KOPT-K1 (cell line): ENCODE results near the gene SH3BGRL.
A peak's percentile ranks its signal among the peaks of the same experiment; 100 is the strongest.

Experiments
- H3K27ac ChIP-seq: fragments of 200-600 bp; sonication (generic); 2 replicates; pipeline ENCODE4 v1.5.1; 2016; ENCODE audit warnings: antibody characterized with exemption, mild to moderate bottlenecking, low read depth, low read length; ENCODE audit not compliant: poor library complexity, severe bottlenecking
- H3K36me3 ChIP-seq: fragments of 200-600 bp; sonication (generic); 2 replicates; pipeline ENCODE4 v1.5.1; 2017; ENCODE audit warnings: antibody characterized with exemption, mild to moderate bottlenecking, low read length, moderate library complexity; ENCODE audit not compliant: insufficient read depth
- H3K9me3 ChIP-seq: fragments of 200-600 bp; sonication (generic); 2 replicates; pipeline ENCODE4 v1.5.1; 2017; ENCODE audit warnings: antibody characterized with exemption, low read length, mild to moderate bottlenecking; ENCODE audit not compliant: insufficient read depth, poor library complexity, severe bottlenecking

The SH3BGRL gene

GRCh38 chrX:81201671-81202455, at the start of gene SH3BGRL, which contains the start of gene HMGN5:
Gene SH3BGRL (plus strand): TSS chrX:81202102. CDS start chrX:81202201, 99 bp downstream.
Gene HMGN5 (minus strand): TSS chrX:81201913. CDS start chrX:81121549, 80,364 bp downstream.
- H3K27ac ChIP-seq = peak within 1 kb of the TSS; percentile 90

GRCh38 chrX:81168391-81168790, 33.5 kb upstream of the SH3BGRL start:
- no peaks in the 10 kb centered on the region for H3K36me3 ChIP-seq
- no peaks in the 10 kb centered on the region for H3K9me3 ChIP-seq

More at GRCh38 chrX:81201671-81202455, at the start of gene SH3BGRL, which contains the start of gene HMGN5:
- Histone ChIP-seq H3K9me3 (no peaks in the 10 kb centered on the region), H3K36me3 (no peaks in the 10 kb centered on the region)

DNA sequence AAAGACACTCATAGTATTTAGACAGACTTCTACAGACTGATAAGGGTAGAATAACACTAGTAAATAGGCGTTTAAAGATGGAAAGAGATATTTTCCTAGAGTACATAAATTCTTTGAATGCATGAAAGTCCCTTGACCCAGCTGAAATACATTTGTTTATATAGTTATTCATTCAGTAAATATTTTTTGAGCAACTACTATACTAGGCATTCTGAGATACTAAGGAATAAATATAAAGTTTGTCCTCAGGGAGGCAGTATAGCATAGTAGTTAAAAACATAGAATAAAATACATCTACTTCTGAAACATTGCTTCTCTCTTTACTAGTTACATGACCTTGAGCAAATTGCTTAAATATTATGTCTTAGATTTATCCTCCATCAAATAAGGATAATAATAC, 27.6 kb upstream of the SH3BGRL start:
- no peaks in the 10 kb centered on the region for H3K9me3 ChIP-seq
- H3K27ac ChIP-seq = no peak overlapping the region

More at GRCh38 chrX:81168391-81168790, 33.5 kb upstream of the SH3BGRL start:
- H3K27ac ChIP-seq = no peak overlapping the region

DNA sequence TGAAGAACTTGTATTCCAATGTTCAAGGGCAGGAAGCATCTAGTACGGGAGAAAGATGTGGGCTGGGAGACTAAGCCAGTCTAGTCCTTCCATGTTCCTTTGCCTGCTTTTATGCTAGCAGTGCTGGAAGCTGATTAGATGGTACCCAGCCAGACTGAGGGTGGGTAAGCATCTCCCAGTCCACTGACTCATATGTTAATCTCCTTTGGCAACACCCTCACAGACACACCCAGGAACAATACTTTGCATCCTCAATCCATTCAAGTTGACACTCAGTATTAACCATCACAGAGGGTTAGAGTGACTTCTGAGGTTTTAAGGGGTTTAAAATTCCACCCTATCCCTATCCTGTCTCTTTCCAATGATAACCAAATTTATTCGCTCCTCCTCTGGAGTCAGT, 6.6 kb upstream of the SH3BGRL start:
- H3K27ac ChIP-seq = no peak overlapping the region
- H3K36me3 ChIP-seq = no peaks in the 10 kb centered on the region
- H3K9me3 ChIP-seq = no peaks in the 10 kb centered on the region

More for the DNA sequence above, 27.6 kb upstream of the SH3BGRL start:
- no peaks in the 10 kb centered on the region for H3K36me3 ChIP-seq

DNA sequence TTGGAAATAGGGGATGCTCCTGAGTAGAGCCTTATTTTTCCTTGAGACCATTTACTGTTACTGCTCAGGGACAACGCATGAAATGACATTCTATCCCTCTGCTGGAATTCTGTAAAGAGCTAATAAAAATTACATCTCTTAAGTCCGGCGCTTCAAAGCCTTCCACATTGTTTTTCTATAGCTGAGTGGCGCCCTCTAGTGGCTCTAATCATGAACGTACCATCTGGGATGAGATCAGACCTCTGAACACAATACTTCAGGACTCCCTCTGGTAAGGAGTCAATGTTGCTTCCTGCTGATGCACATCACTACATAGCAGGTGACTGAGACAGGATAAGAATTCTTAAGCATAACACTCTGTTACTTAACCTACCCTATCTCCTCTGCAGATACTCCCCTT, 6.2 kb upstream of the SH3BGRL start:
- no peaks in the 10 kb centered on the region for H3K9me3 ChIP-seq
- H3K36me3 ChIP-seq = no peaks in the 10 kb centered on the region
- H3K27ac ChIP-seq = no peak overlapping the region

GRCh38 chrX:81201071-81201470, 831 bp upstream of the SH3BGRL start:
- Histone ChIP-seq H3K36me3 (no peaks in the 10 kb centered on the region), H3K27ac (peak overlapping the region; percentile 90), H3K9me3 (no peaks in the 10 kb centered on the region)

DNA sequence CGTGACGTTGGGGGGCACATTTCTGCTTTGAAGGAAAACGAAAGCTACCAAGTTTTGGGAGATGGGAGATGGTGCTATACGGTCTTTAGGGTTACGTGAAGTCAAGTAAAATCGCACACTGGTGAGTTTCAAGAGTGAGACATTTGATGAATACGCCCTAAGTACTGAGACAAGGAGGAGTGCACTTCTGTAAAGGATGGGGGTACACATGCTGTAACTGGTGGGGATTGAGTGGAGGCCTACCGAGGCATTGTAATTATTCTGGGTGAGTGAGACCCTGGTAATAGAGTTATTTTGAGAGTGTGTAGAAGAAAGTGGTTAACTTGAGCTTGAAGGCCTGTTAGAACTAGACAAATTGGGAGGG, 536 bp downstream of the SH3BGRL start:
- peak overlapping the region; percentile 90 for H3K27ac ChIP-seq
- no peaks in the 10 kb centered on the region for H3K36me3 ChIP-seq
- no peaks in the 10 kb centered on the region for H3K9me3 ChIP-seq

DNA sequence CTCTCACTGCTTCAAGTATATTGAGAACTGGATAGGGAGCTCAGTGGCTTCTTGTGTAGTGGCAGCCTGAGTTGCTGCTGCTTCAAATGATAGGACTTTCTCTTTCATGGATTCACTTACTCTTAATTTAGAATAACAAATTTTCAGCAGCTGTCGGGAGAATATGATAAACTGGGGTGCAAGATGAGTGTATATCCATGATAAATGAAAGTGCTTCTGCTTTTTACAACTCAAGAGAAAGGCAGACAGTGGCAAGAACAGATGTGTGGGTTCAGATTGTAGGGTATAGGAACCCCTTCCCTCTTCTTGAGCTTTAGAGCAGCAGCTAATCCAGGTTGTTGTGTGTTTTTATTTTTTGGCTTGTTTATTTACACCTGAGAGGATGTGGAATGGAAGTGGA, 1.0 kb downstream of the SH3BGRL start:
- Histone ChIP-seq H3K9me3 (no peaks in the 10 kb centered on the region), H3K27ac (peak overlapping the region; percentile 90), H3K36me3 (no peaks in the 10 kb centered on the region)

- Histone ChIP-seq H3K27ac (no peak overlapping the region), H3K36me3 (no peaks in the 10 kb centered on the region), H3K9me3 (no peaks in the 10 kb centered on the region)
Measured at GRCh38 chrX:81205551-81205950, 3.6 kb downstream of the SH3BGRL start.

DNA sequence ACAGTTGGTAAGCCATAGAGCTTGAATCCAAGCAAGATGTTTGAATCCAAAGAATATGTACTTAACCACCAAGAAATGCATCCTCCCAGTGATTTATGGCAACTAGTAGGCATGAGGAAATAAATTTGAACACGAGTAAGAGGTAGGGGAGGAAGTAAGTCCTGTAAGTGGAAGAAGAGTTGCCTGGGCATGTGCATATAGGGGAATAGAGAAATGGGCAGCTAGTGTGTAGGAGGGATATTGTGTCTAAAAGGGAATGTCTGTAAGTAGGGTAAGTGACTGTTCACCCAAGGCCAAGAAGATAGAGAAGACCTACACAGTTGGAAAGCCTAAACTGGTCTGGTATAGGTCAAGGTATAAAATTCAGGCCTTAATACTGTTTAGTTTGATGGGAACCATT, 4.6 kb downstream of the SH3BGRL start:
- Histone ChIP-seq H3K27ac (no peak overlapping the region), H3K36me3 (no peaks in the 10 kb centered on the region), H3K9me3 (no peaks in the 10 kb centered on the region)

- Histone ChIP-seq H3K27ac (no peak overlapping the region), H3K9me3 (no peaks in the 10 kb centered on the region), H3K36me3 (no peaks in the 10 kb centered on the region)
Measured at GRCh38 chrX:81208916-81209315, 7.0 kb downstream of the SH3BGRL start.

GRCh38 chrX:81215685-81216084, 13.8 kb downstream of the SH3BGRL start:
- no peaks in the 10 kb centered on the region for H3K9me3 ChIP-seq
- no peak overlapping the region for H3K27ac ChIP-seq
- no peaks in the 10 kb centered on the region for H3K36me3 ChIP-seq

GRCh38 chrX:81229229-81229628, 27.3 kb downstream of the SH3BGRL start:
- Histone ChIP-seq H3K9me3 (no peaks in the 10 kb centered on the region), H3K27ac (no peak overlapping the region), H3K36me3 (no peaks in the 10 kb centered on the region)

DNA sequence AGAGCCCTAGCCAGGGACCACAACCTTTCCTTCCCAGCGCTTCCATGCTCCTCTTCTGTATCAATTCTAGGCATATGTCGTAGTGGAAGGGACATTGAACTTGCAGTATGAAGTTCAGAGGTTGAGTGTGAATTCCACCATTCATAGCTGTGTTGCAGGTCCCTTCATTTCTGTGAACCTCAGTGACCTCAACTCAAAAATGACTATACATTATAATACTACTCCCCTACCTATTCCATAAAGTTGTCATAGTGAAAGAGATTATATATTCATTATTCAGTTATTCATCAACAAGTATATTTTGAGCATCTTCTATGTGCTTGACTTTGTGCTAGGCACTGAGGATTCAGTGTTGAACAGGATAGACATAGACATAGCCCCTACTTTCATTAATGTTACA, 28.0 kb downstream of the SH3BGRL start:
- Histone ChIP-seq H3K27ac (no peak overlapping the region), H3K9me3 (no peaks in the 10 kb centered on the region), H3K36me3 (no peaks in the 10 kb centered on the region)

DNA sequence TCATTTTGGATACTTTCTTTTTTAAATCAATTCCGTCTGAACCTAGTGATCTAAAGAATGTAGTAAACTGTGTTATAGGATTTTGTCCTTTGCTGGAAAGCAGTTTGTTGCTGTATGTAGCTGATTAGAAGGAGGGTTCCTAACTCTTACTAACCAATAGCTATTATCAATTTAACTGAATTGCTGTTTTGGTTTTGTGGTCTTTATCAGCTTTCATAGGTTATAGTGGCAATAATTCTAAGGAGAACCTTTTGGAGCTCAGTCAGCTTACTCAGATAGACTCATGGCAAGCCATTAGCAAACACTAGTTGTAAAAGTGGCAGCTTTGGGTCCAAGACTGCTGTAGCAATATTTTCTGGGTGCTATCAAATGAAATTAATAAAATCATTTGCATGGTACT, 29.6 kb downstream of the SH3BGRL start:
- H3K9me3 ChIP-seq = no peaks in the 10 kb centered on the region
- H3K27ac ChIP-seq = no peak overlapping the region
- no peaks in the 10 kb centered on the region for H3K36me3 ChIP-seq

DNA sequence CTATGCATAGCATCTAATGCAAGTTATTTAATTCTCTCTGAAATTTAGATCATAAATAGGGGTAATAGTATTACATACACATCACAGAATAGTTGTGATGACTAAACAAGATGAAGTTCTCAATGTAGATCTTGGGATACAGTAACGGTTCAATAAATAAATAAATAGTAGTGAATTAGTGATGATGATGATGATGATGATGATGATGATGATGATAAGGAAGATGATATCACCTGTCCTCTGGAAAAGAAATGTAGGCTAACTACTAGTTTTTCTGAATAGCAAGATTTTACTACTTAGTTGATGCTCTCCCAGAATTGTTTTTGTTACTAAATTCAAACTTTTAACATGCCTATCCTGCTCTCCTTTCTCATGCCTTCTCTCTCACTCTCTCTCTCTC, 30.3 kb downstream of the SH3BGRL start:
- Histone ChIP-seq H3K27ac (no peak overlapping the region), H3K36me3 (peaks cover 3% of the 10 kb centered on the region; the same call in 1 of the 2 replicates), H3K9me3 (no peaks in the 10 kb centered on the region)
